MM.1S (cell line): ENCODE measurements around the gene OR51B4.

ENCODE experiments used
- DNase-seq: peaks from one replicate; pipeline ENCODE4 v3.0.0-alpha.2; 2015
- H2AFZ ChIP-seq: fragments of 300-600 bp; sonication (generic); 2 replicates; pipeline ENCODE4 v1.6.0; 2016; ENCODE audit warnings: antibody characterized with exemption, low read length
- H3F3A ChIP-seq: fragments of 300-600 bp; sonication (generic); 2 replicates; pipeline ENCODE4 v1.6.1; 2016; ENCODE audit warnings: mild to moderate bottlenecking, antibody characterized with exemption, low read length, moderate library complexity, mixed read lengths; ENCODE audit not compliant: insufficient read depth
- H3K27ac ChIP-seq: fragments of 300-600 bp; sonication (generic); 2 replicates; pipeline ENCODE4 v1.5.1; 2016; ENCODE audit warnings: mild to moderate bottlenecking, low read length
- H3K27me3 ChIP-seq: fragments of 300-600 bp; sonication (generic); replicated peaks from 2 replicates; pipeline ENCODE4 v1.6.0; 2016; ENCODE audit warnings: low read length; ENCODE audit not compliant: insufficient read depth
- H3K36me3 ChIP-seq: fragments of 300-600 bp; sonication (generic); replicated peaks from 2 replicates; pipeline ENCODE4 v1.6.1; 2016; ENCODE audit warnings: mild to moderate bottlenecking, low read length, mixed read lengths; ENCODE audit not compliant: insufficient read depth
- H3K4me1 ChIP-seq: fragments of 300-600 bp; sonication (generic); 2 replicates; pipeline ENCODE4 v1.6.1; 2016; ENCODE audit warnings: low read length, mixed read lengths
- H3K4me2 ChIP-seq: fragments of 300-600 bp; sonication (generic); 2 replicates; pipeline ENCODE4 v1.6.0; 2016; ENCODE audit warnings: low read depth, low read length
- H3K4me3 ChIP-seq: fragments of 300-600 bp; sonication (generic); 2 replicates; pipeline ENCODE4 v1.5.1; 2016; ENCODE audit warnings: low read length, mixed read lengths
- H3K79me2 ChIP-seq: fragments of 300-600 bp; sonication (generic); 2 replicates; pipeline ENCODE4 v1.6.1; 2016; ENCODE audit warnings: mixed run types, low read length, mixed read lengths
- H3K9ac ChIP-seq: fragments of 300-600 bp; sonication (generic); 2 replicates; pipeline ENCODE4 v1.6.1; 2016; ENCODE audit warnings: low read length, mixed read lengths
- H3K9me2 ChIP-seq: fragments of 300-600 bp; sonication (generic); replicated peaks from 2 replicates; pipeline ENCODE4 v1.6.1; 2016; ENCODE audit warnings: mild to moderate bottlenecking, low read length, mixed read lengths; ENCODE audit not compliant: insufficient read depth
- H3K9me3 ChIP-seq: fragments of 300-600 bp; sonication (generic); replicated peaks from 2 replicates; pipeline ENCODE4 v1.6.1; 2016; ENCODE audit warnings: mild to moderate bottlenecking, low read length, mixed read lengths; ENCODE audit not compliant: insufficient read depth
- H4K20me1 ChIP-seq: fragments of 300-600 bp; sonication (generic); 2 replicates; pipeline ENCODE4 v1.6.1; 2016; ENCODE audit warnings: mild to moderate bottlenecking, low read length, moderate library complexity, mixed read lengths; ENCODE audit not compliant: insufficient read depth
- CTCF ChIP-seq: fragments of 300-600 bp; sonication (generic); IDR thresholded peaks from 2 replicates; pipeline ENCODE4 v1.5.1; 2016; ENCODE audit warnings: antibody characterized with exemption, low read length, mixed read lengths
- EZH2 ChIP-seq: fragments of 300-600 bp; sonication (generic); optimal IDR thresholded peaks from 2 replicates; pipeline ENCODE3; 2017; ENCODE audit warnings: low read depth, mild to moderate bottlenecking, antibody characterized with exemption, low read length, mixed read lengths
- EZH2phosphoT487 ChIP-seq: fragments of 300-600 bp; sonication (generic); IDR thresholded peaks from 2 replicates; pipeline ENCODE4 v1.6.1; 2018; ENCODE audit warnings: antibody characterized with exemption, low read length

The OR51B4 gene

GRCh38 chr11:5307256-5308019 lies 5.7 kb upstream of the OR51B4 start:
- Histone ChIP-seq H3F3A (no peaks in the 10 kb centered on the region), H4K20me1 (no peaks in the 10 kb centered on the region), H3K36me3 (no peaks in the 10 kb centered on the region), H3K9me3 (no peaks in the 10 kb centered on the region), H3K9ac (no peak overlapping the region), H2AFZ (no peak overlapping the region), H3K4me2 (no peak overlapping the region), H3K27me3 (no peaks in the 10 kb centered on the region), H3K27ac (no peak overlapping the region), H3K4me1 (no peaks in the 10 kb centered on the region), H3K79me2 (no peaks in the 10 kb centered on the region), H3K9me2 (no peaks in the 10 kb centered on the region), H3K4me3 (no peak overlapping the region)
- TF ChIP-seq CTCF (no peak), EZH2 (no peak), EZH2phosphoT487 (no peak)
- no peak for DNase-seq

GRCh38 chr11:5304046-5304445 lies 2.3 kb upstream of the OR51B4 start:
- DNase-seq, result no peak
- Histone ChIP-seq H3K4me1 (no peaks in the 10 kb centered on the region), H3K4me3 (no peak overlapping the region), H4K20me1 (no peaks in the 10 kb centered on the region), H3F3A (no peaks in the 10 kb centered on the region), H3K9me3 (no peaks in the 10 kb centered on the region), H3K27me3 (no peaks in the 10 kb centered on the region), H3K4me2 (no peak overlapping the region), H2AFZ (no peak overlapping the region), H3K27ac (no peak overlapping the region), H3K79me2 (no peaks in the 10 kb centered on the region), H3K36me3 (no peaks in the 10 kb centered on the region), H3K9me2 (no peaks in the 10 kb centered on the region), H3K9ac (no peak overlapping the region)
- TF ChIP-seq EZH2phosphoT487 (no peak), EZH2 (no peak), CTCF (no peak)

- Histone ChIP-seq H3K9ac (no peak overlapping the region), H3K9me2 (no peaks in the 10 kb centered on the region), H3K79me2 (no peaks in the 10 kb centered on the region), H3F3A (no peaks in the 10 kb centered on the region), H3K4me3 (no peak overlapping the region), H4K20me1 (no peaks in the 10 kb centered on the region), H3K4me2 (no peak overlapping the region), H3K27me3 (no peaks in the 10 kb centered on the region), H2AFZ (no peak overlapping the region), H3K4me1 (no peaks in the 10 kb centered on the region), H3K36me3 (no peaks in the 10 kb centered on the region), H3K9me3 (no peaks in the 10 kb centered on the region), H3K27ac (no peak overlapping the region)
- TF ChIP-seq EZH2phosphoT487 (no peak), EZH2 (no peak), CTCF (no peak)
- DNase-seq, result no peak
These were observed 1.9 kb upstream of the OR51B4 start for GRCh38 chr11:5303626-5304025.
